ENCODE measurements around the gene GSE1.

DNA sequence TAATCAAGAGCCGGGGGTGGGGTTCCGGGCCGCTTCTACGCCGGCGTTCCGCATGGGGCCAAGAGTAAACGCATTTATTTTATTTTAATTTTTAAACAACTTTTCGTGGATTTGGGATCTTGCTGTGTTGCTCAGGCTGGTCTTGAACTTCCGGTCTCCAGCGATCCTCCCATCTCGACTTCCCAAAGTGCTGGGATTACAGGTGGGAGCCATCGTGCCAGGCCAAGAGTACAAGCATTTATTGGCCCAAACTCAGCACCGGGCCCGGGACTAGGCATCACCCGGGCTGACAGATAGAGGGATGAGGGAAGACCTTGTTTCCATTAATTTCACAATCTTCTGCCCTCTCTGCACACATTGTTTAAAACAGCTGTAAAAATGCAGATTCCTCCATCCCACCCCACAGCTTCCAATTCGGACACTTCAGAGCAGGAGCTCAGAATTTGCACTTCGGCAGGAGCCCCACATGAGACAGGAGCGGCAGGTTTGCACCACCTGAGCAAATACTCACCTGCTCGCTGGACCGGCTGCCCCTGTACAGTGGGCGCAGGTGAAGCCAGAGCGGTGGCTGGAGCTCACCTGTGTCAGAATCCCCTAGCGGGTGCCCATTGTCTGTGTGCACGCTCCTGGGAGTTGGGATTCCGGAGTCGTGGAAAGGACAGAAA is 76.3 kb downstream of the GSE1 start:
- TF ChIP-seq, protein P1, sequence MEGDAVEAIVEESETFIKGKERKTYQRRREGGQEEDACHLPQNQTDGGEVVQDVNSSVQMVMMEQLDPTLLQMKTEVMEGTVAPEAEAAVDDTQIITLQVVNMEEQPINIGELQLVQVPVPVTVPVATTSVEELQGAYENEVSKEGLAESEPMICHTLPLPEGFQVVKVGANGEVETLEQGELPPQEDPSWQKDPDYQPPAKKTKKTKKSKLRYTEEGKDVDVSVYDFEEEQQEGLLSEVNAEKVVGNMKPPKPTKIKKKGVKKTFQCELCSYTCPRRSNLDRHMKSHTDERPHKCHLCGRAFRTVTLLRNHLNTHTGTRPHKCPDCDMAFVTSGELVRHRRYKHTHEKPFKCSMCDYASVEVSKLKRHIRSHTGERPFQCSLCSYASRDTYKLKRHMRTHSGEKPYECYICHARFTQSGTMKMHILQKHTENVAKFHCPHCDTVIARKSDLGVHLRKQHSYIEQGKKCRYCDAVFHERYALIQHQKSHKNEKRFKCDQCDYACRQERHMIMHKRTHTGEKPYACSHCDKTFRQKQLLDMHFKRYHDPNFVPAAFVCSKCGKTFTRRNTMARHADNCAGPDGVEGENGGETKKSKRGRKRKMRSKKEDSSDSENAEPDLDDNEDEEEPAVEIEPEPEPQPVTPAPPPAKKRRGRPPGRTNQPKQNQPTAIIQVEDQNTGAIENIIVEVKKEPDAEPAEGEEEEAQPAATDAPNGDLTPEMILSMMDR (IDR thresholded peaks at IDR 0.05 in 4 of 5, conservative IDR thresholded peaks at IDR 0.05 in 1 of 5), result no peak
- no peak for TF ChIP-seq POLR2A (IDR thresholded peaks at IDR 0.05)

All from gastrocnemius medialis (tissue), 4 donors.